Immature natural killer cell (primary cell): ENCODE results near the gene SHMT1. TPM values are rescaled to one million over a fixed set of nuclear protein-coding genes. Genes with fewer than 3 reads are reported as not detected.

Experiments
- DNase-seq, 3 donors: peaks; one replicate each; pipeline ENCODE4 v3.0.0; 2022; ENCODE audit warnings: mixed read lengths in 1 of 3
- H3K27ac Mint-ChIP-seq, 6 donors: one replicate each; pipeline ENCODE4 v1.8.0; 2020; ENCODE audit warnings: mixed read lengths in 6 of 6, mild to moderate bottlenecking in 5 of 6, inconsistent platforms in 4 of 6, moderate library complexity in 3 of 6
- H3K27me3 Mint-ChIP-seq, 3 donors: one replicate each; pipeline ENCODE4 v1.8.0; 2020 to 2021; ENCODE audit warnings: low read depth in 3 of 3, mild to moderate bottlenecking in 3 of 3, mixed read lengths in 3 of 3, moderate library complexity in 3 of 3, inconsistent platforms in 1 of 3
- H3K36me3 Mint-ChIP-seq, 3 donors: one replicate each; pipeline ENCODE4 v1.8.0; 2020; ENCODE audit warnings: mixed read lengths in 3 of 3, inconsistent platforms in 2 of 3, mild to moderate bottlenecking in 2 of 3
- H3K4me1 Mint-ChIP-seq, 2 donors: one replicate each; pipeline ENCODE4 v1.8.0; 2020; ENCODE audit warnings: inconsistent platforms in 2 of 2, mild to moderate bottlenecking in 2 of 2, mixed read lengths in 2 of 2, moderate library complexity in 1 of 2
- H3K4me3 Mint-ChIP-seq, 5 donors: one replicate each; pipeline ENCODE4 v1.8.0; 2020; ENCODE audit warnings: mild to moderate bottlenecking in 5 of 5, mixed read lengths in 5 of 5, inconsistent platforms in 3 of 5, moderate library complexity in 3 of 5
- H3K9me3 Mint-ChIP-seq, 6 donors: one replicate each; pipeline ENCODE4 v1.8.0; 2020; ENCODE audit warnings: mild to moderate bottlenecking in 6 of 6, mixed read lengths in 6 of 6, inconsistent platforms in 4 of 6, moderate library complexity in 3 of 6
- polyA plus RNA-seq, 3 donors: library from polyadenylated mRNA; unstranded; fragments of 300-500 nt; fragmentation: Illumina TruSeq; gene quantifications; one replicate each; pipeline ENCODE4 v1.2.3, GENCODE V29; 2021

SHMT1 gene
- polyA plus RNA-seq, 3 donors from 2014 or later, result 16.0 to 38.8 (median 29.1) TPM

- Mint-ChIP-seq H3K36me3 (peaks cover 0 to 14% (median 0%) of the 10 kb centered on the region in 3 donors), H3K4me1 (peaks cover under 1 to 23% of the 10 kb centered on the region in 2 donors), H3K27ac (no peak overlapping the region), H3K9me3 (no peaks in the 10 kb centered on the region), H3K27me3 (no peaks in the 10 kb centered on the region), H3K4me3 (no peak overlapping the region)
- DNase-seq, result no peak
Measured at GRCh38 chr17:18326572-18326971, 36.8 kb downstream of the SHMT1 start.

- no peak for DNase-seq
- H3K27me3 Mint-ChIP-seq, result peaks cover 0 to 2% (median 0%) of the 10 kb centered on the region in 3 donors
- H3K4me1 Mint-ChIP-seq, result peaks cover 0 to 26% of the 10 kb centered on the region in 2 donors
- H3K9me3 Mint-ChIP-seq, result no peaks in the 10 kb centered on the region
- H3K36me3 Mint-ChIP-seq, result peaks cover 0 to 14% (median 0%) of the 10 kb centered on the region in 3 donors
- no peak overlapping the region for H3K4me3 Mint-ChIP-seq
- H3K27ac Mint-ChIP-seq, result no peak overlapping the region
Measured at GRCh38 chr17:18326039-18326438, 37.3 kb downstream of the SHMT1 start.

- Mint-ChIP-seq H3K9me3 (no peaks in the 10 kb centered on the region), H3K4me3 (no peak overlapping the region), H3K4me1 (peaks cover 15 to 43% of the 10 kb centered on the region in 2 donors), H3K36me3 (peaks cover 0 to 14% (median 6%) of the 10 kb centered on the region in 3 donors), H3K27ac (peak overlapping the region in 1 of 6 donors; percentile 21), H3K27me3 (peaks cover 0 to 2% (median 2%) of the 10 kb centered on the region in 3 donors)
- DNase-seq, result no peak
Measured at GRCh38 chr17:18324140-18325050, 39.0 kb downstream of the SHMT1 start.

- Mint-ChIP-seq H3K36me3 (peaks cover 0 to 14% (median 7%) of the 10 kb centered on the region in 3 donors), H3K27ac (no peak overlapping the region), H3K4me1 (peaks cover 23 to 51% of the 10 kb centered on the region in 2 donors), H3K9me3 (no peaks in the 10 kb centered on the region), H3K27me3 (peaks cover 0 to 2% (median 2%) of the 10 kb centered on the region in 3 donors), H3K4me3 (no peak overlapping the region)
- DNase-seq, result no peak
Measured at GRCh38 chr17:18323507-18324139, 39.7 kb downstream of the SHMT1 start.

- DNase-seq, result no peak
- Mint-ChIP-seq H3K27ac (peak overlapping the region in 1 of 6 donors; percentile 71), H3K4me3 (no peak overlapping the region), H3K9me3 (no peaks in the 10 kb centered on the region), H3K36me3 (peaks cover 0 to 14% (median 7%) of the 10 kb centered on the region in 3 donors), H3K27me3 (peaks cover 0 to 2% (median 2%) of the 10 kb centered on the region in 3 donors), H3K4me1 (peaks cover 29 to 57% of the 10 kb centered on the region in 2 donors)
Measured at GRCh38 chr17:18323007-18323406, 40.3 kb downstream of the SHMT1 start.

- peaks cover 0 to 2% (median 2%) of the 10 kb centered on the region in 3 donors for H3K27me3 Mint-ChIP-seq
- peak overlapping the region in 2 of 6 donors; percentile 29 to 46 for H3K27ac Mint-ChIP-seq
- peaks cover 0 to 16% (median 7%) of the 10 kb centered on the region in 3 donors for H3K36me3 Mint-ChIP-seq
- H3K4me3 Mint-ChIP-seq, result no peak overlapping the region
- DNase-seq, result no peak
- H3K9me3 Mint-ChIP-seq, result no peaks in the 10 kb centered on the region
- H3K4me1 Mint-ChIP-seq, result peaks cover 34 to 62% of the 10 kb centered on the region in 2 donors
Measured at GRCh38 chr17:18322522-18322921, 40.8 kb downstream of the SHMT1 start.

- Mint-ChIP-seq H3K4me3 (no peak overlapping the region), H3K9me3 (no peaks in the 10 kb centered on the region), H3K27ac (no peak overlapping the region), H3K4me1 (peaks cover 46 to 68% of the 10 kb centered on the region in 2 donors), H3K36me3 (peaks cover 0 to 20% (median 13%) of the 10 kb centered on the region in 3 donors), H3K27me3 (peaks cover 0 to 2% (median 2%) of the 10 kb centered on the region in 3 donors)
- DNase-seq, result no peak
Measured at GRCh38 chr17:18321309-18321708, 42.0 kb downstream of the SHMT1 start.

GRCh38 chr17:18320301-18320700 lies 43.0 kb downstream of the SHMT1 start:
- H3K4me3 Mint-ChIP-seq, result no peak overlapping the region
- DNase-seq, result no peak
- no peaks in the 10 kb centered on the region for H3K9me3 Mint-ChIP-seq
- peaks cover 56 to 77% of the 10 kb centered on the region in 2 donors for H3K4me1 Mint-ChIP-seq
- H3K36me3 Mint-ChIP-seq, result peaks cover 0 to 20% (median 13%) of the 10 kb centered on the region in 3 donors
- no peak overlapping the region for H3K27ac Mint-ChIP-seq
- H3K27me3 Mint-ChIP-seq, result peaks cover 0 to 6% (median 2%) of the 10 kb centered on the region in 3 donors

GRCh38 chr17:18319604-18320256 lies 43.6 kb downstream of the SHMT1 start:
- H3K27ac Mint-ChIP-seq, result peak overlapping the region in 2 of 6 donors; percentile 7 to 49
- H3K4me3 Mint-ChIP-seq, result peak overlapping the region in 1 of 5 donors; percentile 2
- H3K4me1 Mint-ChIP-seq, result peaks cover 60 to 74% of the 10 kb centered on the region in 2 donors

GRCh38 chr17:18318771-18319450 lies 44.4 kb downstream of the SHMT1 start:
- Mint-ChIP-seq H3K36me3 (peaks cover 0 to 13% (median 9%) of the 10 kb centered on the region in 3 donors), H3K27me3 (peaks cover 0 to 11% (median 7%) of the 10 kb centered on the region in 3 donors), H3K4me1 (peaks cover 65 to 75% of the 10 kb centered on the region in 2 donors), H3K27ac (peak overlapping the region in 3 of 6 donors; percentile 7 to 48 (median 19)), H3K4me3 (peak overlapping the region in 4 of 5 donors; percentile 13 to 35 (median 24)), H3K9me3 (no peaks in the 10 kb centered on the region)
- no peak for DNase-seq

More at GRCh38 chr17:18319604-18320256, 43.6 kb downstream of the SHMT1 start:
- Mint-ChIP-seq H3K36me3 (peaks cover 0 to 14% (median 13%) of the 10 kb centered on the region in 3 donors), H3K9me3 (no peaks in the 10 kb centered on the region), H3K27me3 (peaks cover 0 to 11% (median 7%) of the 10 kb centered on the region in 3 donors)
- DNase-seq, result peak in 1 of 3 donors; percentile 19

- Mint-ChIP-seq H3K4me1 (peaks cover 73 to 82% of the 10 kb centered on the region in 2 donors), H3K4me3 (peak overlapping the region in 4 of 5 donors; percentile 14 to 38 (median 33)), H3K27me3 (peaks cover 0 to 11% (median 7%) of the 10 kb centered on the region in 3 donors), H3K36me3 (peaks cover 0 to 13% (median 8%) of the 10 kb centered on the region in 3 donors), H3K27ac (peak overlapping the region in 3 of 6 donors; percentile 27 to 56 (median 55)), H3K9me3 (no peaks in the 10 kb centered on the region)
- DNase-seq, result no peak
Measured at GRCh38 chr17:18318117-18318516, 45.2 kb downstream of the SHMT1 start.

GRCh38 chr17:18315961-18316360 lies 47.4 kb downstream of the SHMT1 start:
- Mint-ChIP-seq H3K27ac (peak overlapping the region; percentile 91 to 100 (median 96)), H3K4me3 (peak overlapping the region; percentile 86 to 99 (median 91)), H3K36me3 (peaks cover 0 to 16% (median 6%) of the 10 kb centered on the region in 3 donors), H3K9me3 (no peaks in the 10 kb centered on the region), H3K4me1 (peaks cover 85 to 88% of the 10 kb centered on the region in 2 donors), H3K27me3 (peaks cover 0 to 9% (median 7%) of the 10 kb centered on the region in 3 donors)
- DNase-seq, result no peak
